HG03108 (cell line): ENCODE measurements around the gene PSMB5.

Experiments used
- ATAC-seq: cut with Tn5 transposase; IDR thresholded peaks from one replicate; pipeline ENCODE4 v1.9.1; 2021; ENCODE audit warnings: moderate library complexity; ENCODE audit not compliant: unreplicated experiment

The PSMB5 gene

GRCh38 chr14:22976620-22977433 lies 57.9 kb downstream of the PSMB5 start:
- no peak for ATAC-seq
